ENCODE measurements around the gene PYURF.

PYURF gene

DNA sequence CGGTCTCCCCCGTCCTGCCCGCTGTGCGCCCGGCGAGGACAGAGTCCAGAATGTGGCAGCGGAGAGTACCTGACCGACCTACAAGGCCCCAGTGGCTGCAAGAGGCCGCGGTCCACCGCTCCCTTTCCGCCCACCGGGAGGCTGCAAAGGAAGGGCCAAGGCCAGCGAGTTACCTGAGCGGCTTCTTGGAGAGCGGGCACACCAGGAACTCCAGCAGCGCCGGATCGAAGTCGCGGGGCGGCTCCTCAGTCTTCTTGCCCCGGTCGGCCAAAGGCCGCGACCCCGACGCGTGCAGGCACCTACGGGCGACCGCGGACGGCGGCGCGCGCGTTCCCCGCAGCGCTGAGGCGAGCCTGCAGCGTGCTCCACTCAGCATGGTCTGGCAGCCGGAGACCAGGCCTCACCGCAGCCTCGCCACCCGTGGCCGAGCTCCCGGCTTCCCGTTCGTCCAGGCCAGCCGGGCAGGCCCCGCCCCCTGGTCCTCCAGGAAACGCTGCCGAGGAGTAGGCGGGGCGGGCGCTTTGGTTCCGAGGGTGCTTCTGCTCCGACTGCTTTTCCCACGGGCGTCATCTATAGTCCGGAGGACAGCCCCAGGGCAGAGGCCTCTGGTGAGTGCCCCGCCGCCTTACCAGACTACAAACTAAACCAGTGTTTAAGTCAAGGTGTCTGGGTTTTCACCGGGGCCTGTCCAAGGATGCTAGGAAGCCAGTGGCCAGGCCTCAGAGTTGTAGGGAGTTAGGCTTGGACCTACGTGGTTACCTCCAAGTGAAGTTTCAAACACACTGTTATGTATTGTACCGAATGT lies at the start of gene PYURF:
PYURF (minus strand) TSS at position 452 of the 805 bp plus-strand sequence; CDS start at position 376, 76 bp downstream.
- peak; percentile 52 for DNase-seq

- DNase-seq, result no peak
These were observed 46.4 kb upstream of the PYURF start for GRCh38 chr4:88570001-88570400.

GRCh38 chr4:88567591-88567990 lies 44.0 kb upstream of the PYURF start:
- no peak for DNase-seq

GRCh38 chr4:88549815-88550214 lies 26.2 kb upstream of the PYURF start:
- DNase-seq, result no peak

DNA sequence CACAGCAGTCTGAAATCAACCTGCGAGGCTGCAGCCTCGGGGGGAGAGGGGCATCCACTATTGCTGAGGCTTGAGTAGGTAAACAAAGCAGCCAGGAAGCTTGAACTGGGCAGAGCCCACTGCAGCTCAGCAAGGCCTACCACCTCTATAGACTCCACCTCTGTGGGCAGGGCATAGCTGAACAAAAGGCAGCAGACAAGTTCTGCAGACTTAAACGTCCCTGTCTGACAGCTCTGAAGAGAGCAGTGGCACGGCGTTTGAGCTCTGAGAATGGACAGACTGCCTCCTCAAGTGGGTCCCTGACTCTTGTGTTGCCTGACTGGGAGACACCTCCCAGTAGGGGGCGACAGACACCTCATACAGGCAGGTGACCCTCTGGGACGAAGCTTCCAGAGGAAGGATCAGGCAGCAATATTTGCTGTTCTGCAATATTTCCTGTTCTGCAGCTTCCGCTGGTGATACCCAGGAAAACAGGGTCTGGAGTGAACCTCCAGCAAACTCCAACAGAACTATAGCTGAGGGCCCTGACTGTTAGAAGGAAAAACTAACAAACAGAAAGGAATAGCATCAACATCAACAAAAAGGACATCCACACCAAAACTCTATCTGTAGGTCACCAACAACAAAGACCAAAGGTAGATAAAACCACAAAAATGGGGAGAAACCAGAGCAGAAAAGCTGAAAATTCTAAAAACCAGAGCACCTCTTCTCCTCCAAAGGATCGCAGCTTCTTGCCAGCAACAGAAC lies 15.9 kb upstream of the PYURF start:
- peak; percentile 64 for DNase-seq

GRCh38 chr4:88537709-88538108 lies 14.1 kb upstream of the PYURF start:
- DNase-seq, result no peak

DNA sequence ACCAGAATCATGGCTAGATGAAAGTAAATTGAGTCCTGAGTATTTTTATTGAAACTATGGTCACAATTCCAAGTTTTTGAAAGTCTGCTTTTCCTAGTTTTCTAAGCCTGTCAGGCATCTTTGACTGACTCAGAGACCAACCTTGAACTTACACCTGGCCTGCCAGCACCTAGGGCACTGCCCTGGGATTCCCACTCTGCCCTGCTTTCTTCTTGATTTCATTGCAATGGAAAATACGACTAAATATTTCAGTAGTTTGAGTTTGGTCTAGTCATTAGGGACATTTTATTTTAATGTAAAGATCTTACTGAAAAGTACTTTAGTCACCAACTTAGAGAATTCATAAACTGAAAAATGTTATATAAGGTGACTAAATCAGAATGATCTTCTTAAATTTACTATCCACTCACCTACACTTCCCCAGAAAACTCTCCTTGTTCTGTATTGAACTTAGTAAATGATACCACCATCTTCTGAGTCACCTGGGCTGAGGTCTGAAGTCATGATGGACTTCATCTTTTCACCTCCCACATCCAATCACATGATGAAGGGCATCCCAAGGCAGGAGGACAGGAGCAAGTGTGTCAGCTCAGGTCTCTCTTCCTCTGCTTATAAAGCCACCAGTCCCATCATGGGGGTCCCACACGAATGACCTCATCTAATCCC lies 11.6 kb upstream of the PYURF start:
- no peak for DNase-seq

DNA sequence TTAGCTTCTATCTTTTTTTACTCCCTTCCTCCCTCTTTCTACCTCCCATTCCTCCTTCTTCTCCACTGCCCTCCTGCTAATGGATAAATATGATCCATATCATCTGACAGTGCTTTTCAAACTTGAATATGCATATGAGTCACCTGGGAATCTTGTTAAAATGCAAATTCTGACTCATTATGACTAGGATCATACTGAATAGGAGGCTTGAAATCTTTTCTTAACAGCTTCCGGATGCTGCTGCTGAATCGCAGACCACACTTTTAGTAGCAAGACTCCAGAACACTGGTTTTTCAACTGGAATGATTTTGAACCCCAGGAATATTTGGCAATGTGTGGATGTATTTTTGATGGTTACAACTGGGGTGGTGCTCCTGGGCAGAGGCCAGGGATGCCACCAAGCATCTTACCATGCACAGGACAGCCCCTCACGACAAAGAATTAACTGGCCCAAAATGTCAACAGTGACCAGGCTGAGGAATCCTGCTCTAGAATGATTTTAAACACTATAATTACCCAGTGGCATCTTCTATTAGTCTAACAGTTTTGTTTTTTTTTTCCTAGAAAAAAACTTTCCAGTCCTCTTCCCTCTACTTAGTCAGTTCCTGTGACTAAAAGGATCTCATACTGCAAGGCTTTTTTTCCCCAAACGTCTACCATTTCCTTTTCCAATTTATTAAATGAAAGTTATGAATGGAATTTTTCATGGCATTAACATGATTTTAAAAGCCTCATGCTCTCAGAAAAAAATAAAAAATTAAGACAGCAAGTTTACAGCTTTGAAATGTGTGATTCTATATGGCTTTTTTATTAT lies 10.6 kb upstream of the PYURF start:
- no peak for DNase-seq

- DNase-seq, result no peak
These were observed 9.7 kb upstream of the PYURF start for GRCh38 chr4:88533088-88533790.

DNA sequence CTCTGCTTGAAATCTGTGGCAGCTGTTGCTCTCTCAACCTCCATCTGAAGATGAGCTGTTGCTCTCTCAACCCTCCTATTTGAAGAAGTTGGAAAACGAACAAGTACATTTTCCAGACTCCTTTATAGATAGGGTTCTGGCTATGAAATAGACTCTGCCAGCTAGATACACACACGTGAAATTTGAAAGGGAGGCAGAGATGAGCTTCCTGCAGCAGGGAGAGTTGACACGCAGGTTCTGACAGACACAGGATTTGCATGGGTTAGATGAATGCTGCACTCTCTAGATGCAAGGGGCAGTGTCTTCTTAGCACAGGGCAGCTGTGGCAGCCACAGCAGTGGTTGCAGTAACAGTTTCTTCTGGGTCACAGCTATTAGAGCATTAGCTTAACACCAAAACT lies 8.0 kb upstream of the PYURF start:
- DNase-seq, result no peak

DNA sequence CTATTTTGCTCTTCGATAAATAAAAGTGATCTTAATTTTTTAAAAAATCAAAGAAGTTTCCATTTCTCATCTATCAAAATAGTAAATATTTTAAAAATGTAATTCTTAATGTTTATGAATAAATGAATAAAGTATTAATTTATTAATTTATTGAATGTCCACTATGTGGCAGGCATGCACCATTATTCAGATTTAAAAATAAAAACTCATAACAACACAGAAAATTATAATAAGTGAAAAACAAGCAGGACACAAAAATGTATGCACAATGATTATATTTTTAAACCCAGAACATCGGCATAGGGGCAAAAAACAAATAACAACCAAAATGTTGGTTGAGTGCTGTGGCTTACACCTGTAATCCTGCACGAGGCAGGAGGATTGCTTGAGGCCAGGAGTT lies 5.3 kb upstream of the PYURF start:
- DNase-seq, result no peak

GRCh38 chr4:88527787-88528186 lies 4.2 kb upstream of the PYURF start:
- no peak for DNase-seq

- no peak for DNase-seq
These were observed 2.7 kb upstream of the PYURF start for GRCh38 chr4:88526221-88526815.

- no peak for DNase-seq
These were observed 595 bp upstream of the PYURF start for GRCh38 chr4:88524171-88524570.

GRCh38 chr4:88522702-88523324 lies 763 bp downstream of the PYURF start:
- DNase-seq, result no peak

- no peak for DNase-seq
These were observed 4.7 kb downstream of the PYURF start for GRCh38 chr4:88518911-88519310.

DNA sequence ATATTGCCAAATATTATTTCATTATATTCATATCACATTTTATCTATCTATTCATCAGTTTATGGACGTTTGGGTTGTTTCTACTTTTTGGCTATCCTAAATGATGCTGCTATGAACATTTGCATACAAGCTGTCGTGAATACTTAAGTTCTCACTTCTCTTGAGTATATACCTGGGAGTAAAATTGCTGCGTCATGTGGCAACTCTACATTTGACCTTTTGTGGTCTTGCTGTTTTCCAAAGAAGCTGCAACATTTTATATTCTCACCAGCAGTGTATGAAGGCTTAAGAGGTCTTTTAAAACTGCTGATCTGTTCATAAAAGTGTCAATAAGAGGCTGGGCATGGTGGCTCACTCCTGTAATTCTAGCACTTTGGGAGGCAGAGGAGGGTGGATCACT lies 5.8 kb downstream of the PYURF start:
- DNase-seq, result no peak

DNA sequence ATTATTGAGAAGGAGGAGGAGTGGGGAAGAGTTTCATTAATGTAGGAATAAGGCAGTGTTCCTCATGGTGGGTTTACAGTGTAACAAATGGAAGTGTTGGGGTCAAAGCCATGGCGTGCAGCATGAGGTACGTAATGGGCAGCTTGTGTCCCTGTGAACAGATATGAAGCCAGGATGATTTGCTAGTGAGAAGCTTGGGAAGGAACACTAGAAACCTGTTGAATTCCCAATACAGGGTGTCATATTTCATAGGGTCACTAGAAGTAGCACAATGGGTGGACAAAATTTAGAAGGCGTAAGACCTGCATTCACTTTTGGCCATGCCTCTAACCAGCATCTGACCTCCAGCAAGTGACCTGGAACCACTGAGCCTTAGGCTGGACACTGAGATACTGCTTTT lies 6.8 kb downstream of the PYURF start:
- DNase-seq, result no peak

DNA sequence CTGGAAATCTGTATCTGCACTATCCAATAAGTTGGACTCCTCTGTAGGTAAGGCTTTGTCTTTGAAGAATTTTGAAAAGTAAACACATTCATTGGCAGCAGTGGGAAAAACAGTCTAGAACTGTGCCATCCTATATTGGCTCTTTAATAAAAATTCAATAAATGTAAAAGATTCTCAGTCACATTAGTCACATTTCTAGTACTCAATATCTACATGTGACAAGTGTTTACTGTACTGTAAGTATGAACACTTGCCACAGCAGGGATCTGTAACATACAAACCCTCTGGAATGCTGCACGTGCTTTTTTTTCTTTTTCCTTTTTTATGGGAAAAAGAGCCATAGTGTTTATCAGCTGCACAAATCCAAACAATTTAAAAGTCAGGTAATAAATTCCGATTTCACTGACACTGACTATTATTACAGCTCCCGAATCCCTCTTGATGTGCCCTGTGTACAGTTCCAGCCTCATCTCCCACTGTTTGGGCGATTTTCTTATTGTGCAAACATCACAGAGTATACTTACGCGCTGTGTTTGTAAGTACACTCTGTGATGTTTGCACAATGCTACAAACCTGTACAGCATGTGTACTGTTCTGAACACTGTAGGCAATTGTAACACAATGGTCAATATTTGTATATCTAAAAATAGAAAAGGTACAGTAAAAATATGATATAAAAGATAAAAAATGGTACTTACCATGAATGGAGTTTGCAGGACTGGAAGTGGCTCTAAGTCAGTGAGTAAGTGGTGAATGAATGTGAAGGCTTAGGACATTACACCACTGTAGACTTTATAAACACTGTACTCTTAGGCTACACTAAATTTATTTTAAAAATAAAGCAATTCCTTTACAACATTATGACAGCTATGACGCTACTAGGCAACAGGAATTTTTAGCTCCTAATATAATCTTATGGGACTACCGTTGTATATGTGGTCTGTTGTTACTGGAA lies 8.7 kb downstream of the PYURF start:
- DNase-seq, result no peak

DNA sequence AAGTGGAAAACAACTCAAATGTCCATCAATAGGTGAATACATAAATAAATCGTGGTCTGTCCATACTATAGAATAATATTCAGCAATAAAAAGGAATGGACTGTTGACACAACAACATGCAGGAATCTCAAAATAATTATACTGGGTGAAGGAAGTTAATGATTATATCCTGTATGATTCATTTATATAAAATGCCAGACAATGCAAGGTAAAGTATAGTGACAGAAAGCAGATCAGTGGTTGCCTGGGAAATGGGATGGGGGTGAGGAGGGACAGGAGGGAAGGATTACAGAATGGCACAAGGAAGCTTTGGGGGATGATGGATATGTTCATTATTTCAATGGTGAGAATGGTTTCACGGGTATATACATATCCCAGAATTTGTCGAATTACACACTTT lies 12.3 kb downstream of the PYURF start:
- DNase-seq, result no peak
